HG03066 (cell line): ENCODE measurements around the gene LRRIQ3.
"Not testable (repeated sequence)": the region's sequence is repeated elsewhere in the genome, so short reads cannot be mapped to it uniquely, and the experiment has no call there.

Source experiments
- ATAC-seq: cut with Tn5 transposase; IDR thresholded peaks from one replicate; pipeline ENCODE4 v1.9.1; 2021; ENCODE audit warnings: low read depth; ENCODE audit not compliant: unreplicated experiment

LRRIQ3 gene

GRCh38 chr1:74197657-74198552 is at the start of gene LRRIQ3, which contains the start of gene FPGT:
TSS of gene LRRIQ3 (minus strand) at chr1:74198176. CDS start at chr1:74183684, 14,492 bp downstream.
TSS of gene FPGT (plus strand) at chr1:74198242. CDS start at chr1:74198279, 37 bp downstream.
- peak; percentile 95 for ATAC-seq

GRCh38 chr1:74246315-74246714 is 48.3 kb upstream of the LRRIQ3 start:
- no peak for ATAC-seq

GRCh38 chr1:74245168-74245772 is 47.3 kb upstream of the LRRIQ3 start:
- ATAC-seq: no peak

GRCh38 chr1:74237787-74238186 is 39.8 kb upstream of the LRRIQ3 start:
- no peak for ATAC-seq

- ATAC-seq: no peak
Measured at GRCh38 chr1:74237035-74237434, 39.1 kb upstream of the LRRIQ3 start.

GRCh38 chr1:74236440-74236839 is 38.5 kb upstream of the LRRIQ3 start:
- no peak for ATAC-seq

- ATAC-seq: no peak
Measured at GRCh38 chr1:74235153-74235552, 37.2 kb upstream of the LRRIQ3 start, which contains the start of gene TNNI3K. TSS of gene TNNI3K (plus strand) at chr1:74235387. CDS start at chr1:74235452, 65 bp downstream.

- ATAC-seq: no peak
Measured at GRCh38 chr1:74223453-74223852, 25.5 kb upstream of the LRRIQ3 start.

GRCh38 chr1:74222701-74223100 is 24.7 kb upstream of the LRRIQ3 start:
- no peak for ATAC-seq

GRCh38 chr1:74215229-74215628 is 17.3 kb upstream of the LRRIQ3 start:
- no peak for ATAC-seq

GRCh38 chr1:74205266-74205665 is 7.3 kb upstream of the LRRIQ3 start:
- ATAC-seq: no peak

GRCh38 chr1:74199504-74199903 is 1.5 kb upstream of the LRRIQ3 start:
- ATAC-seq: no peak

GRCh38 chr1:74197255-74197654 is 721 bp downstream of the LRRIQ3 start:
- ATAC-seq: no peak

- ATAC-seq: no peak
Measured at GRCh38 chr1:74195339-74195738, 2.6 kb downstream of the LRRIQ3 start.

GRCh38 chr1:74193908-74194307 is 4.1 kb downstream of the LRRIQ3 start:
- no peak for ATAC-seq

GRCh38 chr1:74180490-74180889 is 17.5 kb downstream of the LRRIQ3 start:
- no peak for ATAC-seq

- not testable (repeated sequence) for ATAC-seq
Measured at GRCh38 chr1:74174423-74174822, 23.6 kb downstream of the LRRIQ3 start.

GRCh38 chr1:74162333-74162732 is 35.6 kb downstream of the LRRIQ3 start:
- ATAC-seq: no peak

- no peak for ATAC-seq
Measured at GRCh38 chr1:74161497-74161896, 36.5 kb downstream of the LRRIQ3 start.

GRCh38 chr1:74160046-74160445 is 37.9 kb downstream of the LRRIQ3 start:
- no peak for ATAC-seq

GRCh38 chr1:74145086-74145485 is 52.9 kb downstream of the LRRIQ3 start:
- no peak for ATAC-seq

GRCh38 chr1:74117370-74117769 is 80.6 kb downstream of the LRRIQ3 start:
- ATAC-seq: not testable (repeated sequence)
